Measurements from ENCODE around the gene FAM83B.

The FAM83B gene

DNA sequence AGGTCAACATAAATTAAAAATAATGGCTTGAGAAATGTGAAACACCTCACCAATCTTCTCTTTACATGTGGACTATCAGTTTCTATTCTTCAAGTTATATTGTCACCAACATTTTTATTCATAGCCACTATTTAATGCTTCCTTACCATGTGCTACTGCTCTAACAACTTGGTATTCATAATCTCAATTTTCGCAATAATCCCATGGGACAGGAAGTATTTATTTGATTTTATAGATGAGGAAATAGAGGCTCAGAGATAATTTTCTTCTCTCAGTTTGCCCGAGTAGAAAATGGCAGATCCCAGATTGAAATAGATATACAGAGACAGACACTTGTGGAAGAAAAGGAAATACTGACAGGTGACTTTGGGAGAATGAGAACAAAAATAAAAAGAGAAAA, 66.6 kb downstream of the FAM83B start:
- TF ChIP-seq, protein P1, sequence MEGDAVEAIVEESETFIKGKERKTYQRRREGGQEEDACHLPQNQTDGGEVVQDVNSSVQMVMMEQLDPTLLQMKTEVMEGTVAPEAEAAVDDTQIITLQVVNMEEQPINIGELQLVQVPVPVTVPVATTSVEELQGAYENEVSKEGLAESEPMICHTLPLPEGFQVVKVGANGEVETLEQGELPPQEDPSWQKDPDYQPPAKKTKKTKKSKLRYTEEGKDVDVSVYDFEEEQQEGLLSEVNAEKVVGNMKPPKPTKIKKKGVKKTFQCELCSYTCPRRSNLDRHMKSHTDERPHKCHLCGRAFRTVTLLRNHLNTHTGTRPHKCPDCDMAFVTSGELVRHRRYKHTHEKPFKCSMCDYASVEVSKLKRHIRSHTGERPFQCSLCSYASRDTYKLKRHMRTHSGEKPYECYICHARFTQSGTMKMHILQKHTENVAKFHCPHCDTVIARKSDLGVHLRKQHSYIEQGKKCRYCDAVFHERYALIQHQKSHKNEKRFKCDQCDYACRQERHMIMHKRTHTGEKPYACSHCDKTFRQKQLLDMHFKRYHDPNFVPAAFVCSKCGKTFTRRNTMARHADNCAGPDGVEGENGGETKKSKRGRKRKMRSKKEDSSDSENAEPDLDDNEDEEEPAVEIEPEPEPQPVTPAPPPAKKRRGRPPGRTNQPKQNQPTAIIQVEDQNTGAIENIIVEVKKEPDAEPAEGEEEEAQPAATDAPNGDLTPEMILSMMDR (IDR thresholded peaks at IDR 0.05): no peak
- no peak for TF ChIP-seq ZFX (IDR thresholded peaks at IDR 0.05; ENCODE audit: borderline replicate concordance)
- H3K27ac ChIP-seq: no peak overlapping the region

DNA sequence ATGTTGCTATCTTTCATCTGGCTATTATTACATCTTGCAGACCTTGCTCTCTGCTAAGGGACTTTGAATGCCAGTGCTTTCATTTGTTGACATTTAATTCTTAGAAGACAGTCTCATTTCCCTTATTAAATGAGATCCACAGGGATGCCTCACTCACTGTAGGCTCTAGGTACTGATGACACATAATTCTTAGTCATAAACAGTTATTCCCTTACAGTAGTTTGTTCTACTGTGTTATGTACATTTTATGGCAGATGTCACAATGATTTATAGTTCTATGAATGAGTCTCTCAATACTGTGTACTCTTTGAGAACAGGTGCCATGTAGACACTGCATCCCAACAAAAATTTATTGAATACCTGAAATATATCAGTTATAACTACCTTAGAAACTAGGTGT, 70.3 kb downstream of the FAM83B start:
- TF ChIP-seq, protein P1 (IDR thresholded peaks at IDR 0.05): no peak
- TF ChIP-seq ZFX (IDR thresholded peaks at IDR 0.05; ENCODE audit: borderline replicate concordance): no peak
- no peak overlapping the region for H3K27ac ChIP-seq

DNA sequence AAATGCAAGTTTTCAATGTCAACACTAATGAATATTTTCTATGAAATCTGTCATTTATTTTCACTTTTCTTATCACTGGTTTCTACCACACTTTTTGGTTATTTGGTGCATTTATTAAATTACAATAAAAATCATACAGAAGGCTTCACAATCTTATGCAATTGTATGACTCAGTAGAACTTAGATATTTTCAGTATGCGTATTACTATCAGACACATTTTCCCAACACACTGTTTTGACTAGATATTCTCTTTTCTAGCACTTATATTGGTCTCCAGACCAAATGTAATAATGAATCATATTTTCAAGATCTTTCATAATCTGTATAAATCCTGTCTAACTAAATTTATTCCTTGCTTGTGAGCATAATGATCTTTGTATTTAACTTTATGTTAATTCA, 74.1 kb downstream of the FAM83B start:
- no peak for TF ChIP-seq ZFX (IDR thresholded peaks at IDR 0.05; ENCODE audit: borderline replicate concordance)
- TF ChIP-seq, protein P1 (IDR thresholded peaks at IDR 0.05): no peak
- no peak overlapping the region for H3K27ac ChIP-seq

DNA sequence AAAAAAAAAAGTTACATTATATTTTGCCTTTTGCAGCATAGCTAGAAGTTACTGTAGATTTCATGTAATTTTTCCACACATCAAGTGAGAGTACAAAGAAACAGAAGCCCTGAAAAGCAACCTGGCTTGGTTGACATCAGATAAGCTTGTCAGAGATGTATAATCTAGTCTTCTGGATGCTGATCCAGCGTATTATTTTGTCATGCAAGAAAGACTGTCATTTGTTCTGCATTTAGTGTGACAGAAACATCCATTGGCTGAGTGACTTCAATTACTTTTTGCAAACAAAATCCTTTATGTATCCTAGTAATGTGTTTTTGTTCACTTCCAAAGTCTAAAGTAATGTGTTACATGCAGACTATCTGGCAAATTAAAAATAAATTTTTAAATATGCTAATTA, 75.3 kb downstream of the FAM83B start:
- TF ChIP-seq ZFX (IDR thresholded peaks at IDR 0.05; ENCODE audit: borderline replicate concordance): no peak
- TF ChIP-seq, protein P1 (IDR thresholded peaks at IDR 0.05): no peak
- no peak overlapping the region for H3K27ac ChIP-seq

DNA sequence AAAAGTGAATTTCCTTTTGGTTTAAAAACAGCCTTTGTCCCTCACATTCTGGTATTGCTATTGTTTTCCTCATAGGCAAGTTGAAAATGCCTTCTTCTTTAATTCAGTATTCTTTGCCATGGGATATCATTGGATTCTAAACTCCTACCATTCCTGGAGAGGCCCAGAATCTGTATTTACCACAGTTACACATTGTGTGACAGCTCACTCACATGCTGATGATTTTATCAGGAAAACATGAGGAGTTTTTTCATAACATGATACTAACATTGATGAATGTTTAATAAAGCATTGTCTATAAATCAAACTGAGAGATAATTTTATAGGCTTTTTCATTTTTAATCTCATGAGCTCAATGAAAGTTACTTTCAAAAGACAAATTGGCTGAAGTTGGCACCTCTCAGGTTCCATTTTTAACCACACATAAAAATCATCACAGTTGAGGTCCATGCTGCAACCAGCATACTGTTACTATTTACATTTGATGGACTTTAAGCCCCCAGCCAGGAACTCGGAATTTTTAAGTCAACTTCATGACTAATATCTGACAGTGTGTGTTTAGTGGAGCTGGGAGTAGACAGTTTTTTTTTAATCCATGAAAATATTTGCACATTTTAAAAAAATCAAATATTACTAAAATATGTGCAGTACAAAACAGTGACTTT, 82.8 kb downstream of the FAM83B start:
- no peak overlapping the region for H3K27ac ChIP-seq
- TF ChIP-seq ZFX (IDR thresholded peaks at IDR 0.05; ENCODE audit: borderline replicate concordance): no peak
- TF ChIP-seq, protein P1 (IDR thresholded peaks at IDR 0.05): no peak

DNA sequence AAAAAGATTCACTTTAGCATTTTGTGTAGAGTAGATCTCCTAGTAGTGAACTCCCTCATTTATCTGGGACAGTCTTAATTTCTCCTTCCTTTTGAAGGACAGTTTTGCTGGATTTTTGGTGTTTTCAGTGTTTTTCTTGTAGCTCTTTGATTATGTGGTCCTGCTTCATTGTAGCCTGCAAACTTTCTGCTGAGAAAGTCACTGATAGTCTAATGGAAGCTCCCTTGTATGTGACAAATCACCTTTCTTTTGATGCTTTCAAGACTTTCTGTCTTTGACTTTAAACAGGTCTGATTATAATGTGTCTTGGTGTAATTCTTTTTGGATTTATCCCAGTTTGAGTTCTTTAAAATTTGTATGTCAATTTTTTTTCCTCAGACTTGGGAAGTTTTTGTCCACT, 86.1 kb downstream of the FAM83B start:
- no peak for TF ChIP-seq ZFX (IDR thresholded peaks at IDR 0.05; ENCODE audit: borderline replicate concordance)
- TF ChIP-seq, protein P1 (IDR thresholded peaks at IDR 0.05): no peak
- H3K27ac ChIP-seq: no peak overlapping the region

DNA sequence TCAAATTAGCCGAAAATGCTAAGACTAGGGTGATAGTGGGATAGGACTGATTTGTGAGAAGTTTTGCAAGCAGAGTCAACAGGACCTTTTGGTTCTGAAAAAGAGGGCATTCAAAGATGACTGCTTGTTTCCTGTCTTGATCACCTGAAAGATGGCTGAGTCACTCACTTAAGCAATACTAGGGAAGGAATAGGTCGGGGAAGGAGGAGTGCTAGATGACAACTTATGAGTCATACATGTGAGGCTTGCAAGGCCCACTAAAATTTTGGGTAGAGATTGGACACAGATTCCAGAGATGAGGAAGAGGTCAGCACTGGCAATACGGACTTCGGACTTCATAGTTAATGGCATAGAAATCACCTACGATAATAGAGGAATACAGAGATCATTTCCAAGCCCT, 89.2 kb downstream of the FAM83B start:
- H3K27ac ChIP-seq: no peak overlapping the region
- TF ChIP-seq, protein P1 (IDR thresholded peaks at IDR 0.05): no peak
- TF ChIP-seq ZFX (IDR thresholded peaks at IDR 0.05; ENCODE audit: borderline replicate concordance): no peak

Data from 22Rv1 (cell line).